IPS-18a (cell line): ENCODE data around the gene PTPRA.
A peak's percentile ranks its signal among the peaks of the same experiment; 100 is the strongest.

Experiments used
- H3K27ac ChIP-seq: one replicate; pipeline ENCODE4 v1.5.1; 2013; ENCODE audit warnings: low read length
- H3K27me3 ChIP-seq: one replicate; pipeline ENCODE4 v1.6.1; 2013; ENCODE audit warnings: mild to moderate bottlenecking, low read length; ENCODE audit not compliant: control insufficient read depth, insufficient read depth
- H3K36me3 ChIP-seq: one replicate; pipeline ENCODE4 v1.6.1; 2013; ENCODE audit warnings: low read depth, low read length; ENCODE audit not compliant: control insufficient read depth
- H3K4me1 ChIP-seq: one replicate; pipeline ENCODE4 v1.6.1; 2013; ENCODE audit warnings: low read depth, low read length; ENCODE audit not compliant: control insufficient read depth
- H3K4me3 ChIP-seq: one replicate; pipeline ENCODE4 v1.5.1; 2013; ENCODE audit warnings: low read length
- H3K9ac ChIP-seq: one replicate; pipeline ENCODE4 v1.6.1; 2013; ENCODE audit warnings: mild to moderate bottlenecking, low read length, moderate library complexity
- H3K9me3 ChIP-seq: one replicate; pipeline ENCODE4 v1.6.1; 2013; ENCODE audit warnings: low read depth, low read length; ENCODE audit not compliant: control insufficient read depth

PTPRA gene

DNA sequence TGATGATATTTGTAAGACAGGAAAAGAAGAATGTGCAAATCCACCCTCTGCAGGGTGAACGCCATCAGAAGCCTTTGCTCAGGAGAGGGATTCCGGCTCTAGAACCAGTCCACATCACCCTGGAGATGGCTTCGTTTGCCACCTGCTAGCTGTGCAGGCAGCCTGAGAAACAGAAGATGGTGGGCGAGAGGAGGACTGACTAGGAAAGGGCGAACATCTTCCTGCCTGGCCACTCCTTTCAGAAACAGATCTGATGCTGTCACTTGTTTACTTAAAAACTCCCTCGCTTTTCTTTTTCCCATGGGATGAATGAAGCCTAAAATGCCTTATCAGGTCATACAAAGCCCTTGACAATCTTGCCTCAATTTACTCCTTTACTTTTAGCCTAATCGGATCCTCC is 1.2 kb downstream of the PTPRA start:
- H3K4me3 ChIP-seq = peak overlapping the region; percentile 91
- H3K27ac ChIP-seq = no peak overlapping the region
- peaks cover 5% of the 10 kb centered on the region for H3K4me1 ChIP-seq
- H3K9ac ChIP-seq = peak overlapping the region; percentile 82
- no peaks in the 10 kb centered on the region for H3K36me3 ChIP-seq
- no peaks in the 10 kb centered on the region for H3K9me3 ChIP-seq
- H3K27me3 ChIP-seq = peaks cover 27% of the 10 kb centered on the region

DNA sequence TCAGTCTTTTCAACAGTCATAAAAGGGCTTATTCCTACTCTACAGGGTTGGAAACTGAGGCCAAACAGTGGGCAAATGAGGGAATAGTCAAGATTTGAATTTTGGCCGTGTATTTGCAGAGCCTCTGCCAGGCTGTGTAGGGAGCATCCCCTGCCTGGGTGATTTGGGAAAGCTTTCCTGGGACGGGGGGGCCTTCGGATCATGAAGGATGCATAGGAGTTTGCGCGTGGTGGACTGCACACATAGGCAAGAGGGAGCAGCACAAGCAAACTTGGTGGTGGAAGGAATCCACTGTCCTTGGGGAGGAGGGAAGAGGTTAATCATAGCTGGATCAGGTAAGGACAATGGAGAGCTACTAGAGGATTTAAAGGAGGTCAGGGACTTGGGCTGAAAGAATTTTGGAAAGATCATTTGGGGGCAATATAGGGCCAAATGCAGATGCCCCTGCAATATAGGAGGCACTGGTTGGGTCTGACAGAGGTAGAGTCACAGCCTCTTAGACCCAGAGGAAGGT is 2.5 kb downstream of the PTPRA start:
- H3K36me3 ChIP-seq = no peaks in the 10 kb centered on the region
- H3K9ac ChIP-seq = no peak overlapping the region
- H3K4me3 ChIP-seq = no peak overlapping the region
- H3K4me1 ChIP-seq = peaks cover 5% of the 10 kb centered on the region
- H3K27me3 ChIP-seq = peaks cover 22% of the 10 kb centered on the region
- H3K9me3 ChIP-seq = no peaks in the 10 kb centered on the region
- no peak overlapping the region for H3K27ac ChIP-seq

DNA sequence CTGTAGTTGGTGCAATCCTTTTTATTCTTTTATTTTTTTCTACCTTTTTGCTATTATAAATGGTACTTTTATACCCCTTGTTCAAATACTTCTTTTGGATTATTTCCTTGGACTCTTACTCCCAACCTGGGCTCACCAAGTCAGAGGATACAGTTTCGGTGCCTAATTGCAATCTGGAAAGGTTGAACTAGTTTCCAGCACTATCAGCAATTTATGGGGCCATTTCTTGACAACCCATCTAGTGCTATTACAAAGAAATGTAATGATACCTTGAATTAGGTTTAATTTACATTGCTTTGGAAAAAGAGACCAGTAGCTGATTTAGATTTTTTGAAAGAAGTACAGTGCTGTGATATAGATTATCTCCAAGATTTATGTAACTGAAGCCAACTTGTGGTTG is 5.2 kb downstream of the PTPRA start:
- H3K36me3 ChIP-seq = no peaks in the 10 kb centered on the region
- H3K4me3 ChIP-seq = no peak overlapping the region
- no peaks in the 10 kb centered on the region for H3K9me3 ChIP-seq
- no peaks in the 10 kb centered on the region for H3K27me3 ChIP-seq
- H3K9ac ChIP-seq = no peak overlapping the region
- H3K27ac ChIP-seq = no peak overlapping the region
- peaks cover 5% of the 10 kb centered on the region for H3K4me1 ChIP-seq

GRCh38 chr20:2879146-2879545 is 5.9 kb downstream of the PTPRA start:
- Histone ChIP-seq H3K27me3 (no peaks in the 10 kb centered on the region), H3K9ac (no peak overlapping the region), H3K4me1 (peaks cover 5% of the 10 kb centered on the region), H3K27ac (no peak overlapping the region), H3K36me3 (no peaks in the 10 kb centered on the region), H3K9me3 (no peaks in the 10 kb centered on the region), H3K4me3 (no peak overlapping the region)

GRCh38 chr20:2880650-2881049 is 7.4 kb downstream of the PTPRA start:
- H3K27ac ChIP-seq = no peak overlapping the region
- no peaks in the 10 kb centered on the region for H3K27me3 ChIP-seq
- H3K4me3 ChIP-seq = no peak overlapping the region
- H3K9me3 ChIP-seq = no peaks in the 10 kb centered on the region
- no peak overlapping the region for H3K9ac ChIP-seq
- H3K4me1 ChIP-seq = no peaks in the 10 kb centered on the region
- H3K36me3 ChIP-seq = no peaks in the 10 kb centered on the region

DNA sequence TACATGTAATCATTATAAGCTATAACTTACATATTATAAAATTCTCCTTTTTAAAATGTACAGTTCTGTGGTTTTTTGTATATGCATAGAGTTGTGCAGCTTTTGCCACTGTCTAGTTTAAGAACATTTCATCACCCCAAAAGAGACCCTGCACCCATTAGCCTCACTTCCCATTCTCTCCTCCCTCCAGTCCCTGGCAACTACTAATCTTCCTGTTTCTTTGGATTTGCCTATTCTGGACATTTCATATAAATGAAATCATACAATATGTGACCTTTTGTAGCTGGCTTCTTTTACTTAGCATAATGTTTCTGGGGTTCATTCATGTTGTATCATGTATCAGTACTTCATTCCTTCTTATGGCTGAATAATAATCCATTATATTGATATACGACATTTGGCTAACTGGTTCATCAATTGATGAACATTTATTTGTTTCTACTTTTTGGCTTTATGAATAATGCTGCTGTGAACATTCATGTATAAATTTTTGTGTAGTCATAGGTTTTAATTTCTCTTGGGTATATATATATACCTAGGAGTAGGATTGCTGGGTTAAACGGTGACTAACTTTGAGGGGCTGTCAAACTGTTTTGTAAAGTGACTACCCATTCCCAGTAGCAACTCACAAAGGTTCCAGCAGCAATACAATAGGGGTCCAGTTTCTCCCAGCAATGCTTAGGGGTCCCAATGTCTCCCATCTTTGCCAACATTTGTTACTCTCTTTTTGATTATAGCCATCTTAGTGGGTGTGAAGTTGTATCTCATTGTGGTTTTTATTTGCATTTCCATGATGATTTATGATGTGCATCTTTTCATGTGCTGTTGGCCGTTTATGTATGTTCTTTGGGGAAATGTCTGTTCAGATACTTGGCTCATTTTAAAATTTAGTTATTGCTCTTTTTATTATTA is 10.7 kb downstream of the PTPRA start:
- no peak overlapping the region for H3K27ac ChIP-seq
- H3K4me1 ChIP-seq = no peaks in the 10 kb centered on the region
- H3K27me3 ChIP-seq = no peaks in the 10 kb centered on the region
- H3K9ac ChIP-seq = no peak overlapping the region
- H3K9me3 ChIP-seq = no peaks in the 10 kb centered on the region
- H3K4me3 ChIP-seq = no peak overlapping the region
- H3K36me3 ChIP-seq = no peaks in the 10 kb centered on the region

DNA sequence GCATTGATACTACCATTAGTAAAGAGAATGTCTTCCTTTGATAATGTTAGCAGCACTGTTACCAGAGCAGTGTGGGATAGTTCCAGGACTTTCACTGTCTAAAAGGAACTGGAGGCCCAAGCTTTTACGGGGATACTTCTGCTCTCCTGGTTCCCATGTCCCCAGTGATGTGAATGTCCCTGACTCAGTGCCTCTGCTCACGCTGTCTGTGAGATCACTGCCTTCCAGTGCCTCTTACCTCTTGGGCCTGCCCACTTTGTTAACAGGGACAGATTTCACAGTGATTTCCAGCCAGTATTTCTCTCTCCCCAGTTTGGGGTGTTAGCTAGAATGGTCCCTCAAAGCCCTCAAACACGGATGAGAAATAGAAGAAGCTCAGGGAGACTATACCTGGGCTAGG is 14.4 kb downstream of the PTPRA start:
- H3K9ac ChIP-seq = no peak overlapping the region
- H3K9me3 ChIP-seq = no peaks in the 10 kb centered on the region
- no peak overlapping the region for H3K4me3 ChIP-seq
- H3K36me3 ChIP-seq = no peaks in the 10 kb centered on the region
- H3K27me3 ChIP-seq = no peaks in the 10 kb centered on the region
- no peaks in the 10 kb centered on the region for H3K4me1 ChIP-seq
- H3K27ac ChIP-seq = no peak overlapping the region

GRCh38 chr20:2888224-2888955 is 15.1 kb downstream of the PTPRA start:
- Histone ChIP-seq H3K4me3 (no peak overlapping the region), H3K9ac (no peak overlapping the region), H3K9me3 (no peaks in the 10 kb centered on the region), H3K4me1 (no peaks in the 10 kb centered on the region), H3K27me3 (no peaks in the 10 kb centered on the region), H3K36me3 (no peaks in the 10 kb centered on the region), H3K27ac (no peak overlapping the region)

DNA sequence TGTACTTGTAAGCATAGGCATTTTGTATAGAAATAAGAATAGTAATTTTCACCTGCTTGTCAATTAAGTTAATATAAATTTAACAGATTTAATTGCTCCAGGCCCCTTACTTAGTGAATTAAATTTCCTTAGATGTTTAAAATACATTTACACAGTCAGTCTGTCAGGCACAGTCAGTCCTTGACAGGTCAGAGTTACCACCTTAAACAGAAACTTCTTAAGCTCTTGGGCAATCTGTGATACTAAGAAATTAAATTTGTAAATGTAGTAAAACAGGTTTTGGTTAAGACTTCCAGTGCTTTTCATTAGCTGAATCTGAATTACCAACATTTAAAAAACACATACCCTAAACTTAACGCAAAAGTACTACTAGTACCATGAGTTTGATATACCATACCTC is 15.9 kb downstream of the PTPRA start:
- H3K9me3 ChIP-seq = no peaks in the 10 kb centered on the region

GRCh38 chr20:2889797-2890196 is 16.5 kb downstream of the PTPRA start:
- Histone ChIP-seq H3K36me3 (no peaks in the 10 kb centered on the region), H3K27me3 (no peaks in the 10 kb centered on the region), H3K9ac (no peak overlapping the region), H3K4me3 (no peak overlapping the region), H3K4me1 (no peaks in the 10 kb centered on the region), H3K27ac (no peak overlapping the region), H3K9me3 (no peaks in the 10 kb centered on the region)

More for the DNA sequence above, 15.9 kb downstream of the PTPRA start:
- Histone ChIP-seq H3K4me1 (no peaks in the 10 kb centered on the region), H3K27ac (no peak overlapping the region), H3K4me3 (no peak overlapping the region), H3K27me3 (no peaks in the 10 kb centered on the region), H3K9ac (no peak overlapping the region), H3K36me3 (no peaks in the 10 kb centered on the region)

- no peaks in the 10 kb centered on the region for H3K9me3 ChIP-seq
- H3K4me3 ChIP-seq = no peak overlapping the region
- no peak overlapping the region for H3K9ac ChIP-seq
- H3K27ac ChIP-seq = no peak overlapping the region
- no peaks in the 10 kb centered on the region for H3K4me1 ChIP-seq
- H3K27me3 ChIP-seq = no peaks in the 10 kb centered on the region
- no peaks in the 10 kb centered on the region for H3K36me3 ChIP-seq
Observed at GRCh38 chr20:2890742-2891141, 17.5 kb downstream of the PTPRA start.
